HG03571 (cell line): ENCODE results near the gene EDN1.
"Not testable (repeated sequence)": the region's sequence is repeated elsewhere in the genome, so short reads cannot be mapped to it uniquely, and the experiment has no call there.

Experiments
- ATAC-seq: cut with Tn5 transposase; IDR thresholded peaks from one replicate; pipeline ENCODE4 v1.9.1; 2021; ENCODE audit not compliant: unreplicated experiment

EDN1 gene

GRCh38 chr6:12324099-12324498 lies 33.9 kb downstream of the EDN1 start:
- no peak for ATAC-seq

- ATAC-seq = no peak
These were observed 34.6 kb downstream of the EDN1 start for GRCh38 chr6:12324748-12325147.

DNA sequence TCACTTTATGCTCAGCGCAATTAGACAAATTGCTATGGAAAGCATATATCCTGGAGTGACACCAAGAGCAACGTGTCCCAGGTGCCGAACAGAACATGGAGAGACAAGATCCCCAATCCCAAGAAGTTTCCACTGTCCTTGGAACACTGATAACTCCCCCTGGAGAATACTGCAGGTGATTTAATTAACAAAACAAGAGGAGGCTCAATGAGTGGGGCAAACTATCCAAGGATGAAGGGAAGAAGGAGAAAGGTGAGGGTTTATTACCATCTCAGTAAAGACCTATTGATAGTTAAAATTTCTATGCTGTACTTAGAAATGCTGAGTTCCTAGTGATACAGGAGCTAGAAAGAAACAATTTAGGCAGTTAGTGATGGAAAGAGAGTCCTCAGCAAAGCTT lies 35.7 kb downstream of the EDN1 start:
- no peak for ATAC-seq

DNA sequence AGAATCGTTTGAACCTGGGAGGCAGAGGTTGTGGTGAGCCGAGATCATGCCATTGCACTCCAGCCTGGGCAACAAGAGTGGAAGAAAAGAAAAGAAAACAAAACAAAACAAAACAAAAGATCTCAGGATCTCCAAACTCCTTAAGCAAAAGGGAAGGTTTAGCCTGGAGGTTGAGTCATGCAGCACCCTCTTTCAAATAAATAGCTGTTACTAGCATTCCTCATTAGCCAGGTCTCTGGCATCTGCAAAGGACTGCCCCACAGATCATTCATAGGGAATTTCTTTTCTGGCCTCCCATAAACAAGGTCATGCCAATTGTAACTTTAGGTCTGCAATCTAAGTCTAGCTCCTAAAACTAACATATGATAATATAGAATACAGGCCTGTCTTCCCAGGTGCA lies 37.2 kb downstream of the EDN1 start:
- ATAC-seq = no peak

DNA sequence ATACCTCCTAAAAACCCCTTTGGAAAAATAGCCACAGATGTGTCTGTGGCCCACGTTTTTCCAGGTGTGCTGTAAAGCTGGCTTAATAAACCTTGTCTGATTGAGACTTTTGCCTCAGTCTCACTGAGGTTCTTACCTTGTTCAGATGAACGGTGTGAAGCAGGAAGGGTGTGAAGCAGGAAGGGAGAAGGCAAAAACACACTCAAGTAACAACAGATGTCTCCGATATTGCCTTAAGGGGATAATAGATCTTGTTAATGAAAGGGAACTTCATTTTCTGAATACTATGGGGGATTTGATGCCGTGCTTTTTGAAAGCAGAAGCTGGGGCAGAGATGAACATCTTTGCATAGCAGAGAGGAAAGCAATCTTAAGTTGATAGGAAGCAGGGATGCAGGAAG lies 37.8 kb downstream of the EDN1 start:
- no peak for ATAC-seq

GRCh38 chr6:12328701-12329100 lies 38.5 kb downstream of the EDN1 start:
- no peak for ATAC-seq

DNA sequence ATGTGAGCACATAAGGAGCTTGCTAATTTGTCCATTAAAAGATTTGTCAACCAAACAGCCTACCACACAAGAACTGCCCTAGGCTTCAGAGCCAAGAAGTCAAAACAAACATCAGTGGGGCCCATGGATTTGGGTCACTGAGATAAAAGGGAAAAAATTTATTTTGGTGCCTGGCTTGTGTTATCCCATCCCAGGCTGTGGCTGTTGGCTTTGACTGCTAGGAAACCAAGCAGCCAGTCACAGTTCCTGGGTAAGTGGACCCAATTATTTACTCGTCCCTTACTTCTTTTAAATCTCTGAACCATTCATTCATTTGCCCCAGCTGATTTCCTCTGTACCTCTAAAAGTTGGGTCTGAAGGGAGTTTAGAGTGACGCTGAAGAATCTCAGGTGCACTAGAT lies 41.3 kb downstream of the EDN1 start:
- no peak for ATAC-seq

GRCh38 chr6:12331951-12332749 lies 42.0 kb downstream of the EDN1 start:
- ATAC-seq = no peak

GRCh38 chr6:12332750-12333079 lies 42.6 kb downstream of the EDN1 start:
- ATAC-seq = not testable (repeated sequence)

GRCh38 chr6:12333128-12333527 lies 43.0 kb downstream of the EDN1 start:
- ATAC-seq = no peak

DNA sequence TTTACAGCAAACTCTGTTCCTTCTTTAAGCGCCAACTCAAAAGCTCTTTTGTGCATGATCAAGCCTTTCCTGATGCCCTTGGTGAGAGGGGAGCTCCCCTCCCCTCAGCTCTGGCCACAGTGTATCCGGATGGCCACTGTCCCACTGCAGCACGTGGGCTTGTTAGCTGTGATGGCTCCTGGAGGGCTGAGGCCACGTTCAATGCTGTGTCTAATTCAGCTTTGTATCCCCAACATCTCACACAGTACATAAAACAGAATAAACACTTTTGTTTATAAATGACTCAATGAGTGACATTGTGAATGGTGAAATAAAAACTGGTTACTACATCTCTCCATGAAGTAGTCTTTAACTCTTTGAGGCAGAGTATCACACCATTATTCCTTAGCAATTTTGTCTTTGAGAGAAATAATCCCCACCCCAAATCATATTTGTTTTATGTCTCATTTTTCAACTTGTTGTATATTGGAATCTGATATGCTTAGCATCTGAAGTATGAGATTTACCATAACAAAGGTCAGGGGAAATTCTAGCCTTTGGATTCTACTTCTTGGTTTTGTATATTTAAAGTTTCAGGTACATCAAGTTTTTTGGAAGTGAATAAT lies 44.5 kb downstream of the EDN1 start:
- ATAC-seq = no peak

DNA sequence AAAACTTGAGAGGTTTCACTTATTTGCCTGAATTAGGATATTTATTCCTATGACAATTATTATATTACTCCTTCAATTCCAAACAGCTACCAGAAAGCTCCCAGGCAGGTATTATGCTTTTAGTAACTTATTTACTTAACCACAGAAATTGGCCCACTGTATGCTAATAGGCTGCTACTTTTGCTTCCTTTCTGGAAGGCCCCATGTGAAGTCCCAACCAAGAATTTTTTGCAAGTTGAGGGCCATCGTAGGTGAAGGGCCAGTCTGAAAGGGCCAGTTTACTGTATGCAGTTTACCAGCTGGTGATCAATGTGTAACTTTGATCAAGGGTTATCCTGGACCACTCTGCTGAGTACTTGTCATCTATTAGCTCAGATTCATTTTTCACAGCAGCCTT lies 45.0 kb downstream of the EDN1 start:
- ATAC-seq = peak; percentile 54

DNA sequence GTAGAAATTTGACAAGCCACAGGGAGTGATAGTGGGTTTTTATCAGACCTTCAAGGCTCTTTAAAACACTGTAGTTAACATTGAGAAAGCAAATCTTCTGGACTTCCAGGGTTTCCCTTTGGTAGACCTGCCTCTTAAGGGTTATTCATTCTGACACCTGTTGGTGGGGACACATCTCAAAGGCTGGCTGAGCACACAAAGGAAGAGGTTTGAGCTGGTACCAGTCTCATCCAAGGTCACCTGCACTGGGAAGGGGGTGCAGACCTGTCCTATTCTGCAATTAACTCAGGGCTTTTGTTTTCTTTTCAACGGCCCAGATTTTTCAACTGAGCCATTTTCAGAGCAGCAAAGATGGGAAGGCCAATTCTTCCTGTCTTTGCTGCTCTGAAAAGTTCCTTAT lies 45.6 kb downstream of the EDN1 start:
- ATAC-seq = peak; percentile 29

- no peak for ATAC-seq
These were observed 46.2 kb downstream of the EDN1 start for GRCh38 chr6:12336121-12336971.

GRCh38 chr6:12339022-12339421 lies 48.9 kb downstream of the EDN1 start:
- no peak for ATAC-seq

DNA sequence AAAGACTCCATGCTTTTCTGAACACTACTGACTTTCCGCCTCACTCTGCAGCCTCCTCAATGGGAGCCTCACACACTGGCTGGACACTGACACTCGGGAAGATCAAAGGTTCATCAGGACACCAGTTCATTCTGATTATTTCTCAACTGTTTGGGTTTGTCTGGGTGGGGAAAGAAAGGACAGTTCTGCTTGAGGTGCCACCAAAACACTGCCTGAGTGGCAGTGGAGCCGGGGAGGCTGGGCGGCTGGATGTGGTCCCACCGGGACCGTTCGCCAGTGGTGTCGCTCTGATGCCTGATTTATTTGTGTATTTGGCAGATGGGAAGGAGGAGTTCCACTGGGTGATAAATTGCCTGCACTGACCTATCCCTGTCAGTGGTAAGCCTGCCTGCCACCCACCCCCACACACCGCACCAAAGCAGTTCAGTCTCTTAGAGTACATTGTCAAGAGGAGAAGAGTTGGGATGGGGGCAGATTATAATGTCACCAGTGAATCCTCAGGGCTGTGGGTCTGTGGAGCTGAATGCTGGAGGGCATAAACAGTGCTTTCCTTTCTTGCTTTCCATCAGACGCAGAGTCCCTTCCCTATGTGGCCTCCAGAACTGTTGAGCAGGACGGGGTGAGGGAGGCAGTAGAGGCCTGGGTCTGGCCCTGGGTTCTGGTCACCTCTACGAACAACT lies 49.8 kb downstream of the EDN1 start:
- ATAC-seq = no peak

GRCh38 chr6:12340488-12340818 lies 50.3 kb downstream of the EDN1 start:
- no peak for ATAC-seq

- ATAC-seq = no peak
These were observed 52.5 kb downstream of the EDN1 start for GRCh38 chr6:12342664-12343063.

- ATAC-seq = no peak
These were observed 52.9 kb downstream of the EDN1 start for GRCh38 chr6:12343122-12343439.

DNA sequence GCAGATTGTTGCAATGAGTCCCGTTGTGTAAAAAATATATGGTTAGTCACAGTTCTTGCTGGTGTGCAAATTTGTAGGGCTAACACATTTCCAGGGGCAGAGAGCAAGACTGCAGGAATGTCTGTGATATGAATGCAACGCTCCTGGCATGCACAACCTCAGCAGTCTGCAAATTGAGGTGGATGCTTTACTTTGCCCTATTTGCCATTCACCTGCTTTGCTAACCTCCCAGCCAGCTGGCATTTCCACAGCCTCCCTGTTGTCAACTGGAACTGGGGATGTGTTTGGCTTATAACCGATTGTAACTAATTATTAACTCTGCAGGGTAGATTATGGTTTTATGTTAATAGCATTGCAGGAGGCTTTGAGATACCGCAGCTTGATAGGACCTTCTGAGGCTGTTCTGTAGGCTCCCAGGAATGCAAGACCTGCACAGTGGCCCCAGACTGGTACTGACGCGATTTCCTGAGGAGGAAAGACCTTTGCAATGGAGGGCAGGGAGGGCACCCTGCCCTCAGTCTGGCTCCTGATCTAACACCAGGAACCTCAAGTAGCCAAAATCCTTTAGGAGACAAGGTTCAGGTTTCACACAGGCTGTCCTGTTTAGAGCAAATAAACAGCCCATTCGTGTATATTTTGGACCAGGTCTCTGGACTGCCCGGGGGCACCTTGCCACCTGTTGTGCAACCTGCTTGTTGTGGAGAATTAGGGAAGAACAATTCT lies 53.4 kb downstream of the EDN1 start:
- ATAC-seq = no peak

DNA sequence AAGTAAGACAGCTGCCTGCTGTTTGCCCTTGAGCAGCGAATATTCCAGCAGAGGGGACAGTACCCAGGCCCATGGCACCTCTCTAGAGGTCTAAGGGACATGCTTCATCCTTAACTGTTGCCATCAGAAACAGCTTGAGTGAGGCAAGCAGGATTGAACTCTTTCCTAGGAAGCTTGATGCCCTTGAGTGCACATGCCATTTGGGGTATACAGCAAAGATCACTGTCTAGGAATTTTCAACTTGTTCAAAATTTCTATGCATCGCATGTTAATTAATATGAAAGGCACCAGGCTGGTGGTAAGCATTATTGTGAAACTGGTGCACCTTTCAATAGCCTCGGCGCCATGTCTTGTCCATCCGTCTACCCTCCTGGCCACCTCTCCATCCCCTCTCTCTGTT lies 54.1 kb downstream of the EDN1 start:
- ATAC-seq = no peak
